Measurements from ENCODE around the gene FBXL13. TPM values are rescaled to one million over a fixed set of nuclear protein-coding genes. Genes with fewer than 3 reads are reported as not detected.

Gene FBXL13
- total RNA-seq, 1 donor from 2014 or later = 2.1 TPM

DNA sequence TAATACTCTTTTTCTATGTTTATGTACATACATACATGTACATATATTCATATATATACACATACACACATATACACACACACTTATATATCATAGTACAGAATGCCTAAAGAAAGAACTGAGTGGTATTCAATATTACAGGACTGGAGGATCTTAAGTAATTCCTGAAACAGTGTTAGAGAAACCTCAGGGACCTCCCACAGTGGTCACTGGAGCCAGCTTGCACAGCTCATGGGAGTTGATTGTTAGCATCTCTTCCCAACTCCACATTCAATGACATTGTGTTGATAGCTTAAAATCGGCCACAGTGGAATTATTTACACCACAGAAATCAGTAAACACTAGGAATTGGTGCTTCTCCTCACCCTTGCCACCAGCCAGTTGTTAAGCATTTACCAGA is 155.8 kb downstream of the FBXL13 start:
- H3K9me3 Mint-ChIP-seq = peaks cover 2% of the 10 kb centered on the region
- H3K27me3 Mint-ChIP-seq (ENCODE audit: low read depth) = no peaks in the 10 kb centered on the region
- no peak for DNase-seq (ENCODE audit: low read depth, low spot score)
- peaks cover 6% of the 10 kb centered on the region for H3K36me3 Mint-ChIP-seq (ENCODE audit: low read depth)
- no peak overlapping the region for H3K27ac Mint-ChIP-seq (ENCODE audit: unreplicated experiment)
- H3K4me1 Mint-ChIP-seq = peaks cover 13% of the 10 kb centered on the region
- TF ChIP-seq CTCF (conservative IDR thresholded peaks at IDR 0.05) = no peak
- H3K4me3 Mint-ChIP-seq = no peak overlapping the region

DNA sequence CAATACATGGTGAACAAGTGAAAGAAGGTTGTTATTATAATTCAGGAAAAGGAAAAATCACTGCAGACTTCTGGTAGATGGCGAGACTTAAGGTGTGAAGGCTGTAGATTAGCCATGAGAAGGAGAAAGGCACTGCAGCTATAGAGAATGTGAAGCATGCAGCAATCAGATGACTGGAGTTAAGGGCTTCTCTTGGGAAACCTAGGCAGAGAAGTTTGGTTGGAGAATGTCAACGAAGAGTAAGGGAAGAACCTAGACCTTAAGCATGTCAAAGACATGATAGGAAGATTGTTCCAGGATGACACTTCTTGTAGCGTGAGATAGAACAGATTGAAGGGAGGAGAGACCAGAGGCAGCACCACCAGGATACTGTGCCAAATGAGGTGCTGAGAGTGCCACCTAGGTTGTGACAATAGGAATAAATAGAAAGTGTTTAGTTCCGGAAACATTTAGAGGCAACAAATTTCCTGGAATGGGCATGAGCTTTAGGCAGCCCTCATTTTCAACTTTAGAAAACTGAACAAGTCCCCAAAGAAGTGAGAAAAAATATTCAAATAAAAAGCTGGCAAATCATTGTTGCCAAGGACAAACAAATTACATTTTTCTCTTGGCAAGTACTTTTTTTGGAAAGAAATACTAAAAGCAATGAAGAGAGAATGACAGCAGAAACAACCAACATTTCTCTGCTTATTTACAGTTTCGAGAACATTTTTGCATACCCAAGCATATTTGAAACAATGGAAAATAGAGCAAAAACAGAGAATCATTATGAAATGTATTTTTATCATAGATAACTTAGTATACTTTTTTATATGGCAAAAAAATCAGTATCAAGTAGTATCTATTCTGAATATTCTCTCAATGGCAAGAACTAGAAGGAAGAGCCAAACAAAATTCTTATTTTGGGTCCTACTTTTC is 156.9 kb downstream of the FBXL13 start:
- TF ChIP-seq CTCF (conservative IDR thresholded peaks at IDR 0.05) = no peak
- peaks cover 24% of the 10 kb centered on the region for H3K4me1 Mint-ChIP-seq
- no peaks in the 10 kb centered on the region for H3K9me3 Mint-ChIP-seq
- no peak overlapping the region for H3K27ac Mint-ChIP-seq (ENCODE audit: unreplicated experiment)
- no peak for DNase-seq (ENCODE audit: low read depth, low spot score)
- peaks cover 4% of the 10 kb centered on the region for H3K36me3 Mint-ChIP-seq (ENCODE audit: low read depth)
- H3K27me3 Mint-ChIP-seq (ENCODE audit: low read depth) = no peaks in the 10 kb centered on the region
- no peak overlapping the region for H3K4me3 Mint-ChIP-seq

- Mint-ChIP-seq H3K27me3 (ENCODE audit: low read depth) (no peaks in the 10 kb centered on the region), H3K27ac (ENCODE audit: unreplicated experiment) (no peak overlapping the region), H3K4me3 (no peak overlapping the region), H3K36me3 (ENCODE audit: low read depth) (peaks cover 4% of the 10 kb centered on the region), H3K4me1 (peaks cover 32% of the 10 kb centered on the region), H3K9me3 (no peaks in the 10 kb centered on the region)
- no peak for DNase-seq (ENCODE audit: low read depth, low spot score)
- TF ChIP-seq CTCF (conservative IDR thresholded peaks at IDR 0.05) = no peak
Observed at GRCh38 chr7:102916881-102917280, 157.7 kb downstream of the FBXL13 start.

GRCh38 chr7:102916426-102916825 is 158.2 kb downstream of the FBXL13 start:
- H3K9me3 Mint-ChIP-seq = no peaks in the 10 kb centered on the region
- H3K27ac Mint-ChIP-seq (ENCODE audit: unreplicated experiment) = no peak overlapping the region

DNA sequence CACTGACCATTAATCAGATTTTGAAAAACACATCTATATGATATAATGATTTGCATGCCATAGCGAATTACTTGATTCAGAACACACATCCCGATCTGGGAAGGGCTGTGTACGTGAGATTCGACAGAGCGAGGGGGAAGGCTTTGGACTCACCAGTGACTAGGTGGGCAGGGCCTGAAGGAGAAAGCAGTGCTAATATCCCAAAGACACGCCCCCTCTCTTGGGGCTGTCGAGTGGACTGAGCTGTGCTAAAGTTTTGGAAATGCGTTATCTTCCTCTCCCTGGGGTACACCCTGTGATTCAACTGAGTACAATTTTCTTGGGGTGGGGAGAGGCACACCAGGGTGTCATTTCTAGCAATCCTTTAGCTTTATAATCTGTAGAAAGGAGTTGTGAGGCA is 160.0 kb downstream of the FBXL13 start:
- H3K9me3 Mint-ChIP-seq = peaks cover 2% of the 10 kb centered on the region
- no peak for TF ChIP-seq CTCF (conservative IDR thresholded peaks at IDR 0.05)
- H3K4me1 Mint-ChIP-seq = peaks cover 32% of the 10 kb centered on the region
- H3K27me3 Mint-ChIP-seq (ENCODE audit: low read depth) = no peaks in the 10 kb centered on the region
- H3K4me3 Mint-ChIP-seq = peak overlapping the region; percentile 90
- no peaks in the 10 kb centered on the region for H3K36me3 Mint-ChIP-seq (ENCODE audit: low read depth)
- DNase-seq (ENCODE audit: low read depth, low spot score) = peak; percentile 3
- H3K27ac Mint-ChIP-seq (ENCODE audit: unreplicated experiment) = no peak overlapping the region

More at GRCh38 chr7:102916426-102916825, 158.2 kb downstream of the FBXL13 start:
- no peaks in the 10 kb centered on the region for H3K27me3 Mint-ChIP-seq (ENCODE audit: low read depth)
- H3K36me3 Mint-ChIP-seq (ENCODE audit: low read depth) = peaks cover 4% of the 10 kb centered on the region
- H3K4me3 Mint-ChIP-seq = no peak overlapping the region
- DNase-seq (ENCODE audit: low read depth, low spot score) = no peak
- TF ChIP-seq CTCF (conservative IDR thresholded peaks at IDR 0.05) = no peak
- H3K4me1 Mint-ChIP-seq = peaks cover 32% of the 10 kb centered on the region
